AG10803 (cell line): ENCODE data around the gene TJP3.

Experiments used
- DNase-seq: peaks from one replicate; pipeline ENCODE4 v3.0.0; 2010; ENCODE audit warnings: low read depth
- H3K4me3 ChIP-seq: 2 replicates; pipeline ENCODE4 v1.5.1; 2011; ENCODE audit warnings: mild to moderate bottlenecking, low read length, control low read depth
- TF ChIP-seq, protein P1 (sequence below): conservative IDR thresholded peaks from 2 replicates; pipeline ENCODE4 v1.5.1; 2011; ENCODE audit warnings: mild to moderate bottlenecking, low read length, control low read depth, inconsistent platforms

TJP3 gene

GRCh38 chr19:3721887-3722442 is 13.8 kb downstream of the TJP3 start:
- DNase-seq = no peak
- H3K4me3 ChIP-seq = no peak overlapping the region
- TF ChIP-seq, protein P1, sequence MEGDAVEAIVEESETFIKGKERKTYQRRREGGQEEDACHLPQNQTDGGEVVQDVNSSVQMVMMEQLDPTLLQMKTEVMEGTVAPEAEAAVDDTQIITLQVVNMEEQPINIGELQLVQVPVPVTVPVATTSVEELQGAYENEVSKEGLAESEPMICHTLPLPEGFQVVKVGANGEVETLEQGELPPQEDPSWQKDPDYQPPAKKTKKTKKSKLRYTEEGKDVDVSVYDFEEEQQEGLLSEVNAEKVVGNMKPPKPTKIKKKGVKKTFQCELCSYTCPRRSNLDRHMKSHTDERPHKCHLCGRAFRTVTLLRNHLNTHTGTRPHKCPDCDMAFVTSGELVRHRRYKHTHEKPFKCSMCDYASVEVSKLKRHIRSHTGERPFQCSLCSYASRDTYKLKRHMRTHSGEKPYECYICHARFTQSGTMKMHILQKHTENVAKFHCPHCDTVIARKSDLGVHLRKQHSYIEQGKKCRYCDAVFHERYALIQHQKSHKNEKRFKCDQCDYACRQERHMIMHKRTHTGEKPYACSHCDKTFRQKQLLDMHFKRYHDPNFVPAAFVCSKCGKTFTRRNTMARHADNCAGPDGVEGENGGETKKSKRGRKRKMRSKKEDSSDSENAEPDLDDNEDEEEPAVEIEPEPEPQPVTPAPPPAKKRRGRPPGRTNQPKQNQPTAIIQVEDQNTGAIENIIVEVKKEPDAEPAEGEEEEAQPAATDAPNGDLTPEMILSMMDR = no peak

DNA sequence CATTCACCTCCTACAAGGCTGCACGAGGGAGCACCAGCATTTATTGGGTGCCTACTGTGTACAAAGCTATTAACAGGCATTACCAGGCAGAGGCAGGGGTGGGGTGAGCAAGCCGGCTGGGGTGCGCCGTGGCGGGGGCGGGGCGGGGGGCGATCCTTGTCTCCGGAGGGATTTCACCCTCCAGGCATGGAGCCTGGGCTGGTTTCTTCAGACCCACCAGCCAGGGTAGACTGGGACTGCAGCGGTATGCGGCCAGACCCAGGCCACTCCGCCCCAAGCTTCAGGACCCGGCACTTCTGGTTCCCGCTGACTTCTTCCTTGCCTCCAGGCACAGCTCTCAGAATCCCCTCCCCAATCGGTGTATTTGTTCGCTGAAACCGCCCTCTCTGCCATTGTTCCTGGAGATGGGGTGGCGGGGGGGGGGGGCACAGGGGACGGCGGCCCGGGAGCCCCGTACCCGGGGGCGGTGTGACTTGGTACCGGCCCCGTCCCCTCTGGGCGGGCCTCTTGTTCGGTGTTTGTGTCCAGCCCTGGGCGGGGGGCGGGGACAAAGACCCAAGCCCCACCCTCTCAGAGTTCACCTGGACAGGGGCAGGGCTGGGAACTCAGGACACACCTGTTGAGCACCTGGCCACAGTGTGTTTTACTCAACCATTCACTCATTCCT is 14.4 kb downstream of the TJP3 start:
- TF ChIP-seq, protein P1 = no peak
- H3K4me3 ChIP-seq = no peak overlapping the region
- DNase-seq = no peak

- TF ChIP-seq, protein P1 = no peak
- DNase-seq = no peak
- no peak overlapping the region for H3K4me3 ChIP-seq
These were observed 14.9 kb downstream of the TJP3 start for GRCh38 chr19:3723110-3723488.

GRCh38 chr19:3723883-3724282 is 15.7 kb downstream of the TJP3 start:
- no peak for DNase-seq
- H3K4me3 ChIP-seq = no peak overlapping the region
- TF ChIP-seq, protein P1 = no peak

DNA sequence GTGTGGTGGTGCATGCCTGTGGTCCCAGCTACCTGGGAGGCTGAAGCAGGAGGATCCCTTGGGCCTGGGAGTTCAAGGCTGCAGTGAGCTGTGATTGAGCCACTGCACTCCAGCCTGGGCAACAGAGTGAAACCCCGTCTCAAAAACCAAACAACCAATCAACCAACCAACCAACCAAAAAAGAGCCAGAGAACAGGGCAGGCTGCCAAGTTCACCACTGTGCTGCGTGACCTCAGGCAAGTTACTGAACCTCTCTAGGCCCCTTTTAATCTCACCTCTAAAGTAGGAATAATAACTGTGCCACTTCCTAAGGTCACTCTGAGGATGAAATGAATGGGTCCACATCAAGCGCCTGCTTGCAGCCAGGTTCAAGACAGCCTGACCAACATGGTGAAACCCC is 16.9 kb downstream of the TJP3 start:
- TF ChIP-seq, protein P1 = no peak
- no peak for DNase-seq
- H3K4me3 ChIP-seq = no peak overlapping the region

DNA sequence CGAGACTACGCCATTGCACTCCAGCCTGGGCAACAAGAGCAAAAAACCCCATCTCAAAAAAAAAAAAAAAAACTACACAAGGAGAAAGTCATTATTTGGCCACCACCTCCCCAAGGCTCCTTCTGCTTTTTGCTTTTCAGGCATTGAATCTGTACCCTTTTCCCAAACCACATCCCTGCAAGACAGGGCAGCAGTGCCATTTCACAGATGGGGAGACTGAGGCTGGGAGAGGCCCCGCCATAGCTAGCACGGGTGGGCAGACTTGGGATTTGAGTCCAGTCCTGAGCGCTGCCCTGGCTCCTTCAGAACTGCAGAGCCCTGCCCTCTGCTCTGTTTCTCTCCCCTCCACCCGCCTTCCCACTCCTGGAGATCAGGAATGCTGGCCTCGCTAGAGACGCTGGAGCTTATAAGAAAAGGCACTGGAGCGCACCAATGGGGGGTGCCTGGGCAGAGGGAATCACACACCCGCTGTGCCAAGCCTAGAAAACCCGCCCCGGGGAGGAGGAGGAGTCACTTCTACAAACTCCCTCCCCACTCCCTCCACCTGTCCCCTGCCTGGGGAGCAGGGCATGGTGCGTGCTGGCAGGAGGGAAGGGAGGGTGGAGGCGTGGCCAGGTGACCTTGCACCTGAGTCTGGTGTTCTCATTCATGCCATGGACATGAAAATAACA is 17.6 kb downstream of the TJP3 start:
- DNase-seq = no peak
- TF ChIP-seq, protein P1 = no peak
- no peak overlapping the region for H3K4me3 ChIP-seq

GRCh38 chr19:3730457-3730958 is 22.3 kb downstream of the TJP3 start:
- DNase-seq = no peak
- TF ChIP-seq, protein P1 = no peak
- no peak overlapping the region for H3K4me3 ChIP-seq
